KMS-11 (cell line): ENCODE results near the gene AGBL4.

Experiments used
- H2AFZ ChIP-seq: fragments of 200-600 bp; sonication (generic); 2 replicates; pipeline ENCODE4 v1.6.1; 2016; ENCODE audit warnings: antibody characterized with exemption, mixed run types, low read depth
- H3K27ac ChIP-seq: fragments of 200-600 bp; sonication (generic); 2 replicates; pipeline ENCODE4 v1.6.1; 2016; ENCODE audit warnings: mild to moderate bottlenecking, mixed run types
- H3K27me3 ChIP-seq: fragments of 200-600 bp; sonication (generic); 2 replicates; pipeline ENCODE4 v1.6.1; 2017; ENCODE audit warnings: mild to moderate bottlenecking, low read depth, mixed run types, moderate library complexity; ENCODE audit not compliant: insufficient read depth
- H3K36me3 ChIP-seq: fragments of 200-600 bp; sonication (generic); 2 replicates; pipeline ENCODE4 v1.6.1; 2017; ENCODE audit warnings: mild to moderate bottlenecking, mixed run types; ENCODE audit not compliant: insufficient read depth
- H3K4me1 ChIP-seq: fragments of 200-600 bp; sonication (generic); 2 replicates; pipeline ENCODE4 v1.6.1; 2016; ENCODE audit warnings: mild to moderate bottlenecking, low read depth, mixed run types; ENCODE audit not compliant: poor library complexity, severe bottlenecking
- H3K4me2 ChIP-seq: fragments of 200-600 bp; sonication (generic); 2 replicates; pipeline ENCODE4 v1.7.0; 2016; ENCODE audit warnings: mild to moderate bottlenecking, mixed run types
- H3K4me3 ChIP-seq: fragments of 200-600 bp; sonication (generic); IDR thresholded peaks from 2 replicates; pipeline ENCODE4 v1.6.1; 2017; ENCODE audit warnings: low read depth, low read length, mixed read lengths; ENCODE audit not compliant: insufficient read depth
- H3K79me2 ChIP-seq: fragments of 200-600 bp; sonication (generic); 2 replicates; pipeline ENCODE4 v1.6.1; 2016; ENCODE audit warnings: low read depth, mixed run types; ENCODE audit not compliant: insufficient read depth
- H3K9ac ChIP-seq: fragments of 200-600 bp; sonication (generic); 2 replicates; pipeline ENCODE4 v1.6.1; 2016; ENCODE audit warnings: mild to moderate bottlenecking, mixed run types
- H4K20me1 ChIP-seq: fragments of 200-600 bp; sonication (generic); 2 replicates; pipeline ENCODE4 v1.6.1; 2016; ENCODE audit warnings: mild to moderate bottlenecking, mixed run types; ENCODE audit not compliant: insufficient read depth
- CTCF ChIP-seq: fragments of 200-600 bp; sonication (generic); conservative IDR thresholded peaks from 2 replicates; pipeline ENCODE4 v1.6.1; 2017; ENCODE audit warnings: low read depth, mild to moderate bottlenecking, antibody characterized with exemption, low read length, moderate library complexity, mixed read lengths

The AGBL4 gene

GRCh38 chr1:48560116-48560515, 1463.6 kb downstream of the AGBL4 start:
- Histone ChIP-seq H3K4me2 (no peak overlapping the region), H3K27me3 (no peaks in the 10 kb centered on the region), H3K4me3 (no peak overlapping the region), H2AFZ (no peak overlapping the region), H3K79me2 (no peaks in the 10 kb centered on the region), H3K4me1 (no peaks in the 10 kb centered on the region), H3K9ac (no peak overlapping the region), H4K20me1 (no peaks in the 10 kb centered on the region), H3K36me3 (no peaks in the 10 kb centered on the region), H3K27ac (no peak overlapping the region)
- TF ChIP-seq CTCF: no peak

- H3K4me3 ChIP-seq: no peak overlapping the region
- no peak overlapping the region for H2AFZ ChIP-seq
- no peaks in the 10 kb centered on the region for H4K20me1 ChIP-seq
- TF ChIP-seq CTCF: no peak
- H3K27me3 ChIP-seq: no peaks in the 10 kb centered on the region
- no peak overlapping the region for H3K9ac ChIP-seq
- no peaks in the 10 kb centered on the region for H3K36me3 ChIP-seq
- H3K4me2 ChIP-seq: no peak overlapping the region
- no peak overlapping the region for H3K27ac ChIP-seq
- H3K4me1 ChIP-seq: no peaks in the 10 kb centered on the region
- H3K79me2 ChIP-seq: no peaks in the 10 kb centered on the region
Observed at GRCh38 chr1:48558366-48558765, 1465.4 kb downstream of the AGBL4 start.

GRCh38 chr1:48556186-48556850, 1467.4 kb downstream of the AGBL4 start:
- no peaks in the 10 kb centered on the region for H3K4me1 ChIP-seq
- H3K79me2 ChIP-seq: no peaks in the 10 kb centered on the region
- no peak for TF ChIP-seq CTCF
- H4K20me1 ChIP-seq: no peaks in the 10 kb centered on the region
- H2AFZ ChIP-seq: no peak overlapping the region
- H3K4me2 ChIP-seq: no peak overlapping the region
- no peak overlapping the region for H3K4me3 ChIP-seq
- no peak overlapping the region for H3K9ac ChIP-seq
- no peak overlapping the region for H3K27ac ChIP-seq
- no peaks in the 10 kb centered on the region for H3K36me3 ChIP-seq
- no peaks in the 10 kb centered on the region for H3K27me3 ChIP-seq

DNA sequence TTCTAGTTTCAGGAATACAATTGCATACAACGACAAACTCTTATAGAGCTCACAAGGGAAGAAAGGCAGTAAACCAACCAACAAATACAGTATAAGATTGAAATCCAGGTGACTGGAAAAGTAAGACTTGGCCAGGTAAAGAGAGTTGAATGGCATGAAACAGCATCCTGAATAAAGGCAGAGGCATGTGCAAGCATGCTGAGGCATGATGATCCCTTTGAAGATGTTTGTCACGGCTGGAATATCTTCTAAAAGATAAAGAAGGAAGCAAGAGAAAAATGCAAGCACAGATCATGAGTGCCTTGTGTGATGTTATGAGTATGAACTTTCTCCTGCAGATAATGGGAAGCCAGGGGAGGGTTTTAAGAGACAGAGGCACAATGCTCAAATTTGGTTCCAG, 1468.5 kb downstream of the AGBL4 start:
- Histone ChIP-seq H3K27me3 (no peaks in the 10 kb centered on the region), H3K9ac (no peak overlapping the region), H3K27ac (no peak overlapping the region), H3K4me3 (no peak overlapping the region), H3K4me2 (no peak overlapping the region), H3K79me2 (no peaks in the 10 kb centered on the region), H2AFZ (no peak overlapping the region), H3K4me1 (no peaks in the 10 kb centered on the region), H3K36me3 (no peaks in the 10 kb centered on the region), H4K20me1 (no peaks in the 10 kb centered on the region)
- TF ChIP-seq CTCF: no peak
